D721Med (cell line): ENCODE measurements around the gene CACNA1F.

Source experiments
- DNase-seq: peaks from one replicate; pipeline ENCODE4 v3.0.0; 2011; ENCODE audit warnings: low spot score; ENCODE audit not compliant: insufficient read length
- FAIRE-seq: peaks from 2 replicates; lab custom pipeline; 2011; peaks lifted over from hg19 to GRCh38; lab: Jason Lieb, UNC
- CTCF ChIP-seq: IDR thresholded peaks from 2 replicates; pipeline ENCODE4 v1.5.1; 2012; ENCODE audit warnings: mild to moderate bottlenecking, control low read depth; ENCODE audit not compliant: insufficient read depth; ENCODE audit errors: missing control alignments

Gene CACNA1F

GRCh38 chrX:49161632-49162031 lies 71.5 kb downstream of the CACNA1F start:
- DNase-seq (no peak), FAIRE-seq (no peak)
- TF ChIP-seq CTCF = no peak

GRCh38 chrX:49160908-49161307 lies 72.2 kb downstream of the CACNA1F start:
- no peak for FAIRE-seq
- no peak for TF ChIP-seq CTCF
- DNase-seq = no peak

- DNase-seq (no peak), FAIRE-seq (no peak)
- no peak for TF ChIP-seq CTCF
Measured at GRCh38 chrX:49157194-49157593, 75.9 kb downstream of the CACNA1F start.

- peak; percentile 26 for TF ChIP-seq CTCF
- FAIRE-seq = no peak
- DNase-seq = peak; percentile 59
Measured at GRCh38 chrX:49155900-49156837, 77.0 kb downstream of the CACNA1F start.

- no peak for DNase-seq
- TF ChIP-seq CTCF = no peak
- FAIRE-seq = no peak
Measured at GRCh38 chrX:49155243-49155899, 77.8 kb downstream of the CACNA1F start.
